Fibroblast of the aortic adventitia (primary cell): ENCODE results near the gene RXRA. TPM values are rescaled to one million over a fixed set of nuclear protein-coding genes. Genes with fewer than 3 reads are reported as not detected.

ENCODE experiments used
- DNase-seq: peaks from one replicate; pipeline ENCODE4 v3.0.0-alpha.2; 2010; ENCODE audit warnings: low read depth
- H3K4me3 ChIP-seq: 2 replicates; pipeline ENCODE4 v1.5.1; 2011; ENCODE audit warnings: low read depth, mild to moderate bottlenecking, control low read depth, low read length, moderate library complexity
- total RNA-seq: library from RNA; depleted of rRNA; stranded (reverse); fragments of >200 nt; gene quantifications from 2 replicates; pipeline ENCODE4 v1.2.3, GENCODE V29; 2012; ENCODE audit warnings: low replicate concordance
- TF ChIP-seq, protein P1 (sequence below): IDR thresholded peaks from 2 replicates; pipeline ENCODE4 v1.5.1; 2011; ENCODE audit warnings: mild to moderate bottlenecking, low read length, control low read depth, inconsistent platforms; ENCODE audit not compliant: insufficient read depth

RXRA gene
- total RNA-seq, 1 donor, result 20.9 TPM

DNA sequence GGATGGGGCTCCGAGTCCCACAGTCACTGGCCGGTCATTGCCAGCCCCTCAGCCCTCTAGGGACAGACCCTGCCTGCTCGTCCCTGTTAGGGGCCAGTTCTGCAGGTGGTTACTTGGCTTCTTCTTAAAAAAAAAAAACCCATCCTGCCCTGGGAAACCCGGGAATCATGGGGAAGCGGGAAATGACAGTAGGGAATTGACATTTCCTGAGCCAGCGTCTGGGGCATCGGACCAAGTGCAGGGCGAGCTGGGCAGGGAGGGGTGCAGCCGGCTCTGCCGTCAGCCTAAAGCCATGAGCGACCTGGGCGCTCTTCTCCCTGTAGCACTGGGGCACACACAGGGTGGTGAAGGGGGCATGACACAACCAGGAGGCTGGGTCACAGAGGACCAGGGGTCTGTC lies 66.6 kb downstream of the RXRA start:
- H3K4me3 ChIP-seq, result no peak overlapping the region
- TF ChIP-seq, protein P1, sequence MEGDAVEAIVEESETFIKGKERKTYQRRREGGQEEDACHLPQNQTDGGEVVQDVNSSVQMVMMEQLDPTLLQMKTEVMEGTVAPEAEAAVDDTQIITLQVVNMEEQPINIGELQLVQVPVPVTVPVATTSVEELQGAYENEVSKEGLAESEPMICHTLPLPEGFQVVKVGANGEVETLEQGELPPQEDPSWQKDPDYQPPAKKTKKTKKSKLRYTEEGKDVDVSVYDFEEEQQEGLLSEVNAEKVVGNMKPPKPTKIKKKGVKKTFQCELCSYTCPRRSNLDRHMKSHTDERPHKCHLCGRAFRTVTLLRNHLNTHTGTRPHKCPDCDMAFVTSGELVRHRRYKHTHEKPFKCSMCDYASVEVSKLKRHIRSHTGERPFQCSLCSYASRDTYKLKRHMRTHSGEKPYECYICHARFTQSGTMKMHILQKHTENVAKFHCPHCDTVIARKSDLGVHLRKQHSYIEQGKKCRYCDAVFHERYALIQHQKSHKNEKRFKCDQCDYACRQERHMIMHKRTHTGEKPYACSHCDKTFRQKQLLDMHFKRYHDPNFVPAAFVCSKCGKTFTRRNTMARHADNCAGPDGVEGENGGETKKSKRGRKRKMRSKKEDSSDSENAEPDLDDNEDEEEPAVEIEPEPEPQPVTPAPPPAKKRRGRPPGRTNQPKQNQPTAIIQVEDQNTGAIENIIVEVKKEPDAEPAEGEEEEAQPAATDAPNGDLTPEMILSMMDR, result no peak
- no peak for DNase-seq

DNA sequence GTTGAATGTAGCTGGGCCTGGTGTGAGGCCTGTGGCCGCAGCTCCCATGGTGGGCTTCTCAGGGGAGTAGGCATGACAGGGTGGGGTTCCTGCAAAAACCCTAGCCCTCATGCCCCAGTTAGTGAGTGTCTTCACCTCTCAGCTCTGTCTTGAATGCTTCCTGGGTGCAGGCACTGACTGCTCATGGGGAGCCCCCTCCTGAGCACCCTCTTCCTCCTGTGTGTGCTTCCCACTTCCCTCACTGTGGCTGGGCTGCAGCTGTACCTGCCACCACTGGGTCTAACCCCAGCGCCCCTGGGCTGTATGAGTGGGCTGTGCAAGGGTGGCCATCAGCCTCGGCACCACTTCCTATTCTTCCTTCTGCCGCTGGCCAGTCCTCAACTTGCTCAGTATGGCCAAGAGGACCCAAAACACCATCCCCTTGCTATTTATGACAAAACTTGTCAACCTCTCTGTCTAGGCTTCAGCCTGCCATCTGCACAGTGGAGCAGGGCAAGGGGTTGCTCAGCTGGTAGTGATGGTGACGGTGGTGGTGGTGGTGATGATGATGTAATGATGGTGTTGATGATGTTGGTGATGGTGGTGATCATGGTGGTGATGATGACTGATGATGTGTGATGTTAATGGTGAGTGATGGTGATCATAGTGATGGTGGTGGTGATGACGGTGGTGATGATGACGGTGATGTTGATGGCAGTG lies 67.5 kb downstream of the RXRA start:
- no peak overlapping the region for H3K4me3 ChIP-seq
- no peak for DNase-seq
- TF ChIP-seq, protein P1, result no peak

DNA sequence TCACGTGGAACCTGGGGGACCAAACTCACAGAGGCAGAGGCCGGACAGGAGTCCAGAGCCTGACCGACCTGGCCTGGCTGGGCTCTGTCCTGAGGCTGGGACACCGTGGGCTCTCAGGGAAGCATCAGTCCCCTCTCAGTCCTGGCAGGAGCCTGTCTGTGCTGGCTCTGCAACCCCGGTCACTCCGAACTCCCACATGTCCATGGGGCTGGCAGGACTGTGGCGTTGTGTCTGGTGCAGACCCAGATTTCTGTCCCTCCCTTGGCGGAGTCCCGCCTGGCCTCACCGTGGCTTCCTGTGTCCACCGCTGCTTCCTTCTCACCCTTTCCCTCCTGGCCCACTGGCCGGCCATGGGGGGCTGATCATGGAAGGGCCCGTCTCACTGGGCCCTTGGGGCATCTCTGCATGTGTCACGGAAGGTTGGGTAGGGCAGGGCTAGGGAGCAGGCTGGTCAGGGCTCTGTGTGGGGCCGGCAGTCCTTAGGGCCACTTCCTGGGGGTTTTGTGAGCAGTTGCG lies 68.8 kb downstream of the RXRA start:
- TF ChIP-seq, protein P1, result no peak
- no peak for DNase-seq
- H3K4me3 ChIP-seq, result no peak overlapping the region

DNA sequence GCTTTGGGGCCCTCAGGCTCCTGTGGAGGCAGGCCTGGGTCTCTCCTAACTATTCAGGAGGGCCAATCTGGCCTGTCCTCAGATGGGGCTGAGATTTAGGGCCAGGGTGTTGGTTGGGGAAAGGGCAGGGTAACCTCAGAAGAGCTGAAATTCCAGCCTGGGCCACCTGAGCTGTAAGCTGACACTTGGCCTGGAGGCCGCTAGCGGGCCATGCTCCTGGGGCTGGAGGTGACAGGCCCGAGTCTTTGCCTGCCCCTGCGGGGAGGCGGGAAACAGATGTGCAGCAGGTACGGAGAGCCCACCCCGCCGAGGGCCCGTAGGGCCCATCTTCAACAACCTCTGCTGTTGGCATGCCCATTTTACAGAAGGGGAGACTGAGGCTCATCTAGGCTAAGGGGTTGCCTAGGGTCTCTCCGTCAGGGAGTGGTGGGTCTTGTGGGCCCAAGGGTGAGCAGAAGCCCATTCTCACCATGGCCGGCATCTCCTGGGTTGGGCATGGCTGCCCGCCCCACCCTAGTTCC lies 69.5 kb downstream of the RXRA start:
- DNase-seq, result no peak
- TF ChIP-seq, protein P1, result no peak
- no peak overlapping the region for H3K4me3 ChIP-seq

DNA sequence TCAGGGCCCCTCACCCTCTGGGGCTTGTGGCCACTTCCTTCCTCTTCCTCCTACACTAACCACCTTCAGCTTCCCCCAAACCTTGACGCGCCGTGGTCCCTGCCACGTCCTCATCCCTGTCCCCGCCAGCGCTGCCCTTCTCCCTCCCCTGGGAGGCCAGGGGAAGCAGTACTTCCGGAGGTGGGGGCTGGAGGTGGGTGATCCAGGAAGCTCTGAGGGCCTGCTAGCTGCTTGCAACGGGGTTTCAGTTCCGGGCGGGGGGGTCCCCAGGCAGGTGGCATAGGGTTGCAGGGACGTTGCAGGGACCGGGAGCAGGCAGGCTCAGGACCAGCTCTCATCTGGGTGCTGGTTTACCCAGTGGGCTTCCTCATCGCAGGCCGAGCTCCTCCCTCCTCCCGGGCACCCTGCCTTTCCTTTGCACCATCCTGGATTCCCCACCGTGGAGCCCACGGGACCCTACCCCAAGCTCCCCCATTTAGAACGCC lies 70.0 kb downstream of the RXRA start:
- no peak for DNase-seq
- TF ChIP-seq, protein P1, result no peak
- no peak overlapping the region for H3K4me3 ChIP-seq

DNA sequence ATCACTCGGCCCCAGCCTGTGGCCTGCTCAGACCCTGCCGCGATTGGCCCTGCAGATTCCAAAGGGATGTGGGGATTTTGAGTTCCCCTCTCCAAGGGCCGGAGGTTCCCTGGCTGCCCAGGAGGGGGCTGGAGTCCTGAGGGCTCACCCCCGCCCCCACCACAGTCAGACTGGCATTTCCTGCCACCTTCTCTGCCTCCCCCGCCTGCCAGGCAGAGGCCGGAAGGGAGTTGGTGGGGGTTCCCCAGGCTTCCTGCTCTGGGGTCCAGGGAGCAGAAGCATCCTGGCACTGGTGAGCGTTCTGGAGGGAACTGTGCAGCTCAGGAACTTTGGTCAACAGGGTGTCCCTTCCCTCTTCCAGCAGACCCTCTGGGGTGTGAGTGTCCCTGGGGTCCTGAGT lies 70.6 kb downstream of the RXRA start:
- DNase-seq, result no peak
- H3K4me3 ChIP-seq, result no peak overlapping the region
- TF ChIP-seq, protein P1, result no peak
